ENCODE measurements around the gene CSMD2.

The CSMD2 gene

GRCh38 chr1:34175744-34176143 lies 10.7 kb upstream of the CSMD2 start:
- H3K4me2 ChIP-seq (ENCODE audit: low read length): no peak overlapping the region
- H3K4me1 ChIP-seq (ENCODE audit: low read length): no peaks in the 10 kb centered on the region
- H3K27me3 ChIP-seq (ENCODE audit: low read depth, low read length): no peaks in the 10 kb centered on the region
- H2AFZ ChIP-seq (ENCODE audit: low read depth, low read length): no peak overlapping the region
- H4K20me1 ChIP-seq (ENCODE audit: insufficient read depth, low read length): no peaks in the 10 kb centered on the region
- H3K79me2 ChIP-seq (ENCODE audit: low read length): no peaks in the 10 kb centered on the region
- no peaks in the 10 kb centered on the region for H3K36me3 ChIP-seq (replicated peaks; ENCODE audit: low read depth, low read length)
- H3K9me3 ChIP-seq (ENCODE audit: insufficient read depth, low read length): no peaks in the 10 kb centered on the region
- H3K27ac ChIP-seq (ENCODE audit: low read length): no peak overlapping the region
- H3K4me3 ChIP-seq (ENCODE audit: low read length): no peak overlapping the region
- H3K9ac ChIP-seq (ENCODE audit: low read length): no peak overlapping the region
- no peak for TF ChIP-seq CTCF (IDR thresholded peaks at IDR 0.05; ENCODE audit: low read depth, low read length)
- TF ChIP-seq EZH2phosphoT487 (IDR thresholded peaks at IDR 0.05; ENCODE audit: low read depth): no peak

DNA sequence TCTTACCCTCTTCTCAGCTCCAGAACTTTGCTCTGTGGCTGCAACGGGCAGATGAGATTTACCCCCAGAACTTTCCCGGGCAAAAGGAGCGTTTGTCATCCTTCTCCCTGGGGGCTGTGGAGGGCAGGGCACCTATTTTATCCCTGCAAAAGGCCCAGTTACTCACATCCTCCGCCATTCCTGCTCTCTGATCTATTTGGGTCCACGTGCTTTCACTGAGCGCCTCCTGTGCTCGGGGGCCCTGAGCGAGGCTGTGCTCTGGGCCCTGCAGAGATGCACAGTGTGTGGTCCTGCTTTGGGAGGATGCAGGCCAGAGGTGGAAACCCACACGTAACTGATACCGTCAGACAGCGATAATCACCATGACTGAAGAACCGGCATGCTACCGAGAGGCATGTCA lies 2.4 kb upstream of the CSMD2 start:
- no peak for TF ChIP-seq CTCF (IDR thresholded peaks at IDR 0.05; ENCODE audit: low read depth, low read length)
- TF ChIP-seq EZH2phosphoT487 (IDR thresholded peaks at IDR 0.05; ENCODE audit: low read depth): no peak
- H3K9ac ChIP-seq (ENCODE audit: low read length): no peak overlapping the region

DNA sequence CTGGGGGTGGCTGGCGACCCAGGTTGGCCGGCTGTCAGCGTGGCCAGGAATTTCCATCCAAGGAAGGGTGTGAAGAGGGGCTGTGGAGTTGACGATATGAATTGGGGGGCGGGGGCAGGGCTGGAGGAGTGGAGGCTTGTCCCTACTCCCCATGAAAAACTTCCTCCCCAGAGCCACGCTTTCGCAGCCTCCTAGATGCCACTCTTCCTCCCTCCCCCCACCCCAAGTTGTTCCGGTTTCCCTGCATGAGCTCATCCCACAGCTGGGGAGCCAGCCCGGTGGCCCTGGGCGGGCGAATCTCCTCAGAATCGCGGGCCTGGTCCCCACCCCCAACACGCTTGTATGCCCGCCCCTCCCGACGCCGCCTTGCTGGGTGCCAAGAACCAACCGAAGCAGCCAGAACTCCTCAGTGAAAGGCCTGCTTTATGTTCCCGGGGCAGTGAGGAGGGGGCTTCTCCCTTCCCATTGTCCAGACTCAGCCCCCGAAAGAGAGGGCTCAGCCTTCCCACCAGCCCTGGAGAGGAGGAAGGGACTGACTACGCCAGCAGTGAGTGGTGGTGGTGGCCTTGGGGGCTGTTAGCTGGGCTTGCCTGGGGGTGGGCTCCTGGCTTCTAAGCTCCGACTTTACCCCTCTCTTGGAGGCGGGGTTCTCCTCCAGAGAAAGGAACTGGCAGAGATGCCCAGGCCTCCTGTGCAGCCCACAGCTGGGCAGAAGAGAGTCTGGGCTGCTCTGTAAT lies 1.8 kb upstream of the CSMD2 start:
- TF ChIP-seq EZH2phosphoT487 (IDR thresholded peaks at IDR 0.05; ENCODE audit: low read depth) (no peak), CTCF (IDR thresholded peaks at IDR 0.05; ENCODE audit: low read depth, low read length) (no peak)
- no peak overlapping the region for H3K4me3 ChIP-seq (ENCODE audit: low read length)
- no peaks in the 10 kb centered on the region for H3K79me2 ChIP-seq (ENCODE audit: low read length)

More for the DNA sequence above, 2.4 kb upstream of the CSMD2 start:
- Histone ChIP-seq H3K79me2 (ENCODE audit: low read length) (no peaks in the 10 kb centered on the region), H4K20me1 (ENCODE audit: insufficient read depth, low read length) (no peaks in the 10 kb centered on the region), H3K4me3 (ENCODE audit: low read length) (no peak overlapping the region), H3K4me1 (ENCODE audit: low read length) (no peaks in the 10 kb centered on the region), H3K27me3 (ENCODE audit: low read depth, low read length) (no peaks in the 10 kb centered on the region), H3K27ac (ENCODE audit: low read length) (no peak overlapping the region), H2AFZ (ENCODE audit: low read depth, low read length) (no peak overlapping the region), H3K36me3 (replicated peaks; ENCODE audit: low read depth, low read length) (no peaks in the 10 kb centered on the region), H3K4me2 (ENCODE audit: low read length) (no peak overlapping the region), H3K9me3 (ENCODE audit: insufficient read depth, low read length) (no peaks in the 10 kb centered on the region)

GRCh38 chr1:34166191-34166624 lies 1.2 kb upstream of the CSMD2 start:
- Histone ChIP-seq H3K9ac (ENCODE audit: low read length) (no peak overlapping the region), H4K20me1 (ENCODE audit: insufficient read depth, low read length) (no peaks in the 10 kb centered on the region), H3K27ac (ENCODE audit: low read length) (no peak overlapping the region), H3K9me3 (ENCODE audit: insufficient read depth, low read length) (no peaks in the 10 kb centered on the region), H3K36me3 (replicated peaks; ENCODE audit: low read depth, low read length) (no peaks in the 10 kb centered on the region), H3K27me3 (ENCODE audit: low read depth, low read length) (0 out of 2 replicates have a peak, but pooled peaks cover 4% of the 10 kb centered on the region), H2AFZ (ENCODE audit: low read depth, low read length) (no peak overlapping the region), H3K79me2 (ENCODE audit: low read length) (no peaks in the 10 kb centered on the region), H3K4me3 (ENCODE audit: low read length) (no peak overlapping the region), H3K4me1 (ENCODE audit: low read length) (no peaks in the 10 kb centered on the region), H3K4me2 (ENCODE audit: low read length) (no peak overlapping the region)
- TF ChIP-seq EZH2phosphoT487 (IDR thresholded peaks at IDR 0.05; ENCODE audit: low read depth) (no peak), CTCF (IDR thresholded peaks at IDR 0.05; ENCODE audit: low read depth, low read length) (no peak)

More for the DNA sequence above, 1.8 kb upstream of the CSMD2 start:
- H3K4me1 ChIP-seq (ENCODE audit: low read length): no peaks in the 10 kb centered on the region
- no peaks in the 10 kb centered on the region for H3K9me3 ChIP-seq (ENCODE audit: insufficient read depth, low read length)
- no peak overlapping the region for H3K4me2 ChIP-seq (ENCODE audit: low read length)
- H3K36me3 ChIP-seq (replicated peaks; ENCODE audit: low read depth, low read length): no peaks in the 10 kb centered on the region
- H3K27me3 ChIP-seq (ENCODE audit: low read depth, low read length): no peaks in the 10 kb centered on the region
- H2AFZ ChIP-seq (ENCODE audit: low read depth, low read length): no peak overlapping the region
- no peak overlapping the region for H3K27ac ChIP-seq (ENCODE audit: low read length)
- no peak overlapping the region for H3K9ac ChIP-seq (ENCODE audit: low read length)
- H4K20me1 ChIP-seq (ENCODE audit: insufficient read depth, low read length): no peaks in the 10 kb centered on the region
